Testis (tissue), 2 donors: ENCODE results near the gene NID1.

Experiments
- POLR2A ChIP-seq: fragments of 450-650 bp; IDR thresholded peaks from one replicate; pipeline ENCODE4 v1.6.1; 2017; ENCODE audit warnings: antibody characterized with exemption, mild to moderate bottlenecking, moderate library complexity
- TF ChIP-seq, protein P1 (sequence below), 3 experiments: fragments of 450-650 bp in 2 of 3; fragments of 200-600 bp in 1 of 3; sonication (generic) in 1 of 3; IDR thresholded peaks; one replicate each; pipeline ENCODE4 v1.5.1; 2016 to 2019; ENCODE audit warnings: antibody characterized with exemption in 3 of 3, mild to moderate bottlenecking in 2 of 3, moderate library complexity in 1 of 3

DNA sequence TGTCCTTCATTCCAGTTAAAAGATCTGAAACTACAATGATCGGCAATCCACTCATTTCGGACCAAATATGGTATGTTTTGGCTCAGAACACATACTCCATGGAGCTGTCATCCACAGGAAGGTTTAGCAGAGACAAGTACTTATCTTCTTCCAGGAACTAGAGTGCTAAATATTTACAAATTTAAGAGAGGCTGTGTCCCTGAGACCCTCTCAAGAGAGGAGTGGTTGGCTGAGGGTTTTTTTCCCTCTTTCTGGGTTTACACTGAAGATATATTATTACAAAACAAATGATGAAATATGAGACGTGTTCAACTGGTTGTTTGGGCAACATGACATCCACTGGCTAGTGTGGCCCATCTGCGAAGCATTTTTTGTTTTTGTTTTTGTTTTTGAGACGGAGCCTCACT, 25.9 kb upstream of the NID1 start:
- TF ChIP-seq, protein P1, sequence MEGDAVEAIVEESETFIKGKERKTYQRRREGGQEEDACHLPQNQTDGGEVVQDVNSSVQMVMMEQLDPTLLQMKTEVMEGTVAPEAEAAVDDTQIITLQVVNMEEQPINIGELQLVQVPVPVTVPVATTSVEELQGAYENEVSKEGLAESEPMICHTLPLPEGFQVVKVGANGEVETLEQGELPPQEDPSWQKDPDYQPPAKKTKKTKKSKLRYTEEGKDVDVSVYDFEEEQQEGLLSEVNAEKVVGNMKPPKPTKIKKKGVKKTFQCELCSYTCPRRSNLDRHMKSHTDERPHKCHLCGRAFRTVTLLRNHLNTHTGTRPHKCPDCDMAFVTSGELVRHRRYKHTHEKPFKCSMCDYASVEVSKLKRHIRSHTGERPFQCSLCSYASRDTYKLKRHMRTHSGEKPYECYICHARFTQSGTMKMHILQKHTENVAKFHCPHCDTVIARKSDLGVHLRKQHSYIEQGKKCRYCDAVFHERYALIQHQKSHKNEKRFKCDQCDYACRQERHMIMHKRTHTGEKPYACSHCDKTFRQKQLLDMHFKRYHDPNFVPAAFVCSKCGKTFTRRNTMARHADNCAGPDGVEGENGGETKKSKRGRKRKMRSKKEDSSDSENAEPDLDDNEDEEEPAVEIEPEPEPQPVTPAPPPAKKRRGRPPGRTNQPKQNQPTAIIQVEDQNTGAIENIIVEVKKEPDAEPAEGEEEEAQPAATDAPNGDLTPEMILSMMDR (IDR thresholded peaks at IDR 0.05) = no peak
- no peak for TF ChIP-seq POLR2A
